Central memory CD4-positive, alpha-beta T cell (primary cell): ENCODE measurements around the gene CORO7.
"Not testable (repeated sequence)": the region's sequence is repeated elsewhere in the genome, so short reads cannot be mapped to it uniquely, and the experiment has no call there.

Experiments used
- DNase-seq: peaks from one replicate; pipeline ENCODE4 v3.0.0; 2022

Gene CORO7

GRCh38 chr16:4401510-4401909 lies 14.9 kb downstream of the CORO7 start:
- no peak for DNase-seq

- DNase-seq, result no peak
Measured at GRCh38 chr16:4401094-4401501, 15.3 kb downstream of the CORO7 start.

GRCh38 chr16:4399001-4399730 lies 17.2 kb downstream of the CORO7 start:
- DNase-seq, result no peak

GRCh38 chr16:4395055-4395726 lies 21.2 kb downstream of the CORO7 start:
- DNase-seq, result no peak

- not testable (repeated sequence) for DNase-seq
Measured at GRCh38 chr16:4393850-4394249, 22.5 kb downstream of the CORO7 start.

- DNase-seq, result no peak
Measured at GRCh38 chr16:4393240-4393600, 23.2 kb downstream of the CORO7 start.

GRCh38 chr16:4392382-4393239 lies 23.8 kb downstream of the CORO7 start:
- DNase-seq, result no peak

- no peak for DNase-seq
Measured at GRCh38 chr16:4391631-4392381, 24.6 kb downstream of the CORO7 start.

- DNase-seq, result no peak
Measured at GRCh38 chr16:4390266-4391260, 25.8 kb downstream of the CORO7 start.

- DNase-seq, result no peak
Measured at GRCh38 chr16:4389051-4389955, 27.1 kb downstream of the CORO7 start.

- DNase-seq, result no peak
Measured at GRCh38 chr16:4388271-4389021, 27.9 kb downstream of the CORO7 start.

- DNase-seq, result no peak
Measured at GRCh38 chr16:4387781-4388180, 28.6 kb downstream of the CORO7 start.

GRCh38 chr16:4386951-4387565 lies 29.3 kb downstream of the CORO7 start:
- DNase-seq, result no peak

- no peak for DNase-seq
Measured at GRCh38 chr16:4386451-4386805, 30.0 kb downstream of the CORO7 start.

- DNase-seq, result no peak
Measured at GRCh38 chr16:4385789-4386450, 30.5 kb downstream of the CORO7 start.

GRCh38 chr16:4385066-4385788 lies 31.2 kb downstream of the CORO7 start:
- no peak for DNase-seq

- no peak for DNase-seq
Measured at GRCh38 chr16:4384509-4384942, 31.9 kb downstream of the CORO7 start.
